Tibial nerve (tissue), 4 donors: ENCODE results near the gene OPN3.

Experiments
- EP300 ChIP-seq, 2 donors: sonication (generic); formaldehyde crosslinking; IDR thresholded peaks; one replicate each; pipeline ENCODE4 v1.6.1; 2017; ENCODE audit warnings: antibody characterized with exemption in 2 of 2, mild to moderate bottlenecking in 1 of 2
- POLR2A ChIP-seq, 2 donors: fragments of 450-650 bp; IDR thresholded peaks; one replicate each; pipeline ENCODE4 v1.6.1; 2017; ENCODE audit warnings: antibody characterized with exemption in 2 of 2, mild to moderate bottlenecking in 2 of 2, moderate library complexity in 2 of 2
- TF ChIP-seq, protein P1 (sequence below), 5 experiments: fragments of 200-600 bp in 3 of 5; fragments of 450-650 bp in 2 of 5; sonication (generic) in 3 of 5; IDR thresholded peaks; one replicate each; pipeline ENCODE4 v1.5.1; 2016 to 2019; ENCODE audit warnings: antibody characterized with exemption in 5 of 5, mild to moderate bottlenecking in 3 of 5, moderate library complexity in 2 of 5

DNA sequence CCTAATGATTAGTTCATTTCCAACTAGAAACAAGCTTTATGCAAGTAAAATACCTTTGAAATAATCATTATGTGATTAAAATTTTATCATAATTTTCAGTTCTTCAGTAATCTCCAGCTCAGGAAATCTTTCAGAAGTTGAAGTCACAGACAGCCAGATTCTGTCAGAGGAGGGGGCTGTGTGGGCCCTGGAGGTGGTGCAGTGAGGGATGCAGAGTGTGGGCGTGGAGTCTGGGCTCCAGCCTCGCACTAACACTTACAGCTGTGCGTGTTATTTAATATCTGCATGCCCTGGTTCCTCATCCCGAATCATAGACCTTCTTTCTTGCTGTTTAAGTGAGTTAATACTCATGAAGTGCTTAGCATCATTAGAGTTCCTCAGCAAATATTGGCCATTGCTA lies 35.8 kb upstream of the OPN3 start:
- TF ChIP-seq POLR2A (IDR thresholded peaks at IDR 0.05) (no peak), EP300 (IDR thresholded peaks at IDR 0.05) (no peak)
- TF ChIP-seq, protein P1, sequence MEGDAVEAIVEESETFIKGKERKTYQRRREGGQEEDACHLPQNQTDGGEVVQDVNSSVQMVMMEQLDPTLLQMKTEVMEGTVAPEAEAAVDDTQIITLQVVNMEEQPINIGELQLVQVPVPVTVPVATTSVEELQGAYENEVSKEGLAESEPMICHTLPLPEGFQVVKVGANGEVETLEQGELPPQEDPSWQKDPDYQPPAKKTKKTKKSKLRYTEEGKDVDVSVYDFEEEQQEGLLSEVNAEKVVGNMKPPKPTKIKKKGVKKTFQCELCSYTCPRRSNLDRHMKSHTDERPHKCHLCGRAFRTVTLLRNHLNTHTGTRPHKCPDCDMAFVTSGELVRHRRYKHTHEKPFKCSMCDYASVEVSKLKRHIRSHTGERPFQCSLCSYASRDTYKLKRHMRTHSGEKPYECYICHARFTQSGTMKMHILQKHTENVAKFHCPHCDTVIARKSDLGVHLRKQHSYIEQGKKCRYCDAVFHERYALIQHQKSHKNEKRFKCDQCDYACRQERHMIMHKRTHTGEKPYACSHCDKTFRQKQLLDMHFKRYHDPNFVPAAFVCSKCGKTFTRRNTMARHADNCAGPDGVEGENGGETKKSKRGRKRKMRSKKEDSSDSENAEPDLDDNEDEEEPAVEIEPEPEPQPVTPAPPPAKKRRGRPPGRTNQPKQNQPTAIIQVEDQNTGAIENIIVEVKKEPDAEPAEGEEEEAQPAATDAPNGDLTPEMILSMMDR (IDR thresholded peaks at IDR 0.05) = no peak
